Esophagus squamous epithelium (tissue), 4 donors: ENCODE data around the gene RUNDC1.

Experiments
- CTCF ChIP-seq, 6 experiments: fragments of 450-650 bp in 4 of 6; fragments of 200-600 bp in 2 of 6; sonication (generic) in 2 of 6; IDR thresholded peaks; one replicate each; pipeline ENCODE4 v1.5.1; 2016 to 2019; ENCODE audit warnings: antibody characterized with exemption in 6 of 6, mild to moderate bottlenecking in 4 of 6, moderate library complexity in 4 of 6
- POLR2A ChIP-seq, 4 donors: fragments of 450-650 bp; IDR thresholded peaks; one replicate each; pipeline ENCODE4 v1.6.1; 2017; ENCODE audit warnings: antibody characterized with exemption in 4 of 4, mild to moderate bottlenecking in 4 of 4, moderate library complexity in 3 of 4

DNA sequence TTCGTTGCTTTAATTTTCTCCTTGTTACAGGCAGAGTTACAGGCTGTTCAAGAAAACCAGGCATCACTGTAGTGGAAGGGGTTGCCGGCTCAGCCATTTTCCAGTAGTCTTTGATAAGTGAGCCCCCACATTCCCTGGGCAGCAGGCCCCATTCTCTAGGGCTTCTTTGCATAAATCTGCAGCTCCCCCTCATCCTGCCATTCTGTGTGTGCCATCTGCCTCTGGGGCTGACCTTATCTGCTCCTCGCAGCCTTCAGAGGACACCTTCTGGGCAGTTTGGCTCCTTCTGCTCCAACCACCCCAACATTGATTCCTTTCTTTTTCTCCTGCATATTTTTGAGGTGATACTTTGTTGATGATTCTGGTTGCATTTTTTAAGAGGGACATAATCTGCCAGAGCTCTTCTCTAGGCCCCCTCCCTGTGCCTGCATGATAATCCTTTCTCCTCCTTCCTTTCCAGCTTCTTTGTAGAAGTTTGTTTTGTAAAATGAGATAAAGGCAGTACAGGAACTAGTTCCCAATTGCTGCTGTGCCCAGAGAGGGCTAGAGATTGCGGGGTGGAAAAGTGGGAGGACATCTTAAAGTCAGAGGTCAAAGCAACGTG lies 61.8 kb downstream of the RUNDC1 start:
- TF ChIP-seq CTCF (IDR thresholded peaks at IDR 0.05), result no peak
- no peak for TF ChIP-seq POLR2A (IDR thresholded peaks at IDR 0.05)
